ENCODE results near the gene CAPZA2.
A peak's percentile ranks its signal among the peaks of the same experiment; 100 is the strongest.
"Not testable (repeated sequence)": the region's sequence is repeated elsewhere in the genome, so short reads cannot be mapped to it uniquely, and the experiment has no call there.

The CAPZA2 gene

GRCh38 chr7:116862234-116862950 is at the start of gene CAPZA2:
TSS of gene CAPZA2 (plus strand) at chr7:116862587. CDS start at chr7:116862612, 25 bp downstream.
- peak; percentile 97 for DNase-seq

GRCh38 chr7:116812860-116813259 is 49.5 kb upstream of the CAPZA2 start:
- DNase-seq: no peak

- not testable (repeated sequence) for DNase-seq
Observed at GRCh38 chr7:116813371-116813770, 49.0 kb upstream of the CAPZA2 start.

GRCh38 chr7:116815041-116815440 is 47.3 kb upstream of the CAPZA2 start:
- DNase-seq: no peak

- DNase-seq: no peak
Observed at GRCh38 chr7:116820149-116820548, 42.2 kb upstream of the CAPZA2 start.

- DNase-seq: not testable (repeated sequence)
Observed at GRCh38 chr7:116821647-116822046, 40.7 kb upstream of the CAPZA2 start.

- DNase-seq: no peak
Observed at GRCh38 chr7:116824449-116824848, 37.9 kb upstream of the CAPZA2 start.

- DNase-seq: no peak
Observed at GRCh38 chr7:116828281-116828680, 34.1 kb upstream of the CAPZA2 start.

GRCh38 chr7:116829041-116829440 is 33.3 kb upstream of the CAPZA2 start:
- no peak for DNase-seq

GRCh38 chr7:116829493-116829892 is 32.9 kb upstream of the CAPZA2 start:
- no peak for DNase-seq

GRCh38 chr7:116832692-116833091 is 29.7 kb upstream of the CAPZA2 start:
- DNase-seq: no peak

- no peak for DNase-seq
Observed at GRCh38 chr7:116834815-116835504, 27.4 kb upstream of the CAPZA2 start.

GRCh38 chr7:116836048-116836447 is 26.3 kb upstream of the CAPZA2 start:
- DNase-seq: no peak

- no peak for DNase-seq
Observed at GRCh38 chr7:116836911-116837310, 25.5 kb upstream of the CAPZA2 start.

- no peak for DNase-seq
Observed at GRCh38 chr7:116837586-116837985, 24.8 kb upstream of the CAPZA2 start.

- DNase-seq: no peak
Observed at GRCh38 chr7:116840256-116840655, 22.1 kb upstream of the CAPZA2 start.

GRCh38 chr7:116842371-116842770 is 20.0 kb upstream of the CAPZA2 start:
- DNase-seq: no peak

GRCh38 chr7:116843378-116843777 is 19.0 kb upstream of the CAPZA2 start:
- no peak for DNase-seq

GRCh38 chr7:116851175-116851574 is 11.2 kb upstream of the CAPZA2 start:
- no peak for DNase-seq

GRCh38 chr7:116851671-116852070 is 10.7 kb upstream of the CAPZA2 start:
- DNase-seq: no peak

GRCh38 chr7:116854132-116854531 is 8.3 kb upstream of the CAPZA2 start:
- DNase-seq: no peak

GRCh38 chr7:116857052-116857451 is 5.3 kb upstream of the CAPZA2 start:
- DNase-seq: no peak

- DNase-seq: no peak
Observed at GRCh38 chr7:116859323-116859722, 3.1 kb upstream of the CAPZA2 start.

- DNase-seq: no peak
Observed at GRCh38 chr7:116861717-116862116, 670 bp upstream of the CAPZA2 start.

All from retina (tissue), 1 donor.